Skeletal muscle satellite cell (primary cell): ENCODE results near the gene TBKBP1.
"Not testable (repeated sequence)": the region's sequence is repeated elsewhere in the genome, so short reads cannot be mapped to it uniquely, and the experiment has no call there.

Experiments used
- H3K27me3 ChIP-seq: 2 replicates; pipeline ENCODE4 v1.7.0; 2013; ENCODE audit warnings: low read length; ENCODE audit not compliant: control insufficient read depth, insufficient read depth
- H3K36me3 ChIP-seq: 2 replicates; pipeline ENCODE4 v1.7.0; 2013; ENCODE audit warnings: mild to moderate bottlenecking, control low read depth, low read length; ENCODE audit not compliant: insufficient read depth
- H3K4me1 ChIP-seq: 2 replicates; pipeline ENCODE4 v1.7.0; 2013; ENCODE audit warnings: low read length; ENCODE audit not compliant: control insufficient read depth, insufficient read depth
- H3K4me2 ChIP-seq: 2 replicates; pipeline ENCODE4 v1.7.0; 2013; ENCODE audit warnings: mild to moderate bottlenecking, low read length
- H3K4me3 ChIP-seq: 2 replicates; pipeline ENCODE4 v1.7.0; 2013; ENCODE audit warnings: low read length
- H3K9ac ChIP-seq: 2 replicates; pipeline ENCODE4 v1.7.0; 2013; ENCODE audit warnings: mild to moderate bottlenecking, low read depth, low read length, moderate library complexity
- H3K9me3 ChIP-seq: replicated peaks from 2 replicates; pipeline ENCODE4 v1.7.0; 2013; ENCODE audit warnings: mild to moderate bottlenecking, control low read depth, low read length

Gene TBKBP1

DNA sequence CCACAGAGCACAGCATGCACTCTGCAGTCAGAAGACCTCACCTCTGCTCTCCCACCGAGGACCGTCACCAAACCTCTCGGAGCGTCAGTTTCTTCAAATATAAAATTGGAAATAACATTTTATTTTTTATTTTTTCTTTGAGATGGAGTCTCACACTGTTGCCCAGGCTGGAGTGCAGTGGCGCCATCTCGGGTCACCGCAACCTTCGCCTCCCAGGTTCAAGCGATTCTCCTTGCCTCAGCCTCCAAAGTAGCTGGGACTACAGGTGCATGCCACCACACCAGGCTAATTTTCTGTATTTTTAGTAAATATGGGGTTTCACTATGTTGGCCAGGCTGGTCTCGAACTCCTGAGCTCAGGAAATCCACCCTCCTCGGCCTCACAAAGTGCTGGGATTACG is 46.0 kb downstream of the TBKBP1 start:
- H3K4me1 ChIP-seq, H3K4me3 ChIP-seq, H3K9me3 ChIP-seq, H3K36me3 ChIP-seq, H3K9ac ChIP-seq, H3K4me2 ChIP-seq: not testable (repeated sequence)
- peaks cover 67% of the 10 kb centered on the region for H3K27me3 ChIP-seq

DNA sequence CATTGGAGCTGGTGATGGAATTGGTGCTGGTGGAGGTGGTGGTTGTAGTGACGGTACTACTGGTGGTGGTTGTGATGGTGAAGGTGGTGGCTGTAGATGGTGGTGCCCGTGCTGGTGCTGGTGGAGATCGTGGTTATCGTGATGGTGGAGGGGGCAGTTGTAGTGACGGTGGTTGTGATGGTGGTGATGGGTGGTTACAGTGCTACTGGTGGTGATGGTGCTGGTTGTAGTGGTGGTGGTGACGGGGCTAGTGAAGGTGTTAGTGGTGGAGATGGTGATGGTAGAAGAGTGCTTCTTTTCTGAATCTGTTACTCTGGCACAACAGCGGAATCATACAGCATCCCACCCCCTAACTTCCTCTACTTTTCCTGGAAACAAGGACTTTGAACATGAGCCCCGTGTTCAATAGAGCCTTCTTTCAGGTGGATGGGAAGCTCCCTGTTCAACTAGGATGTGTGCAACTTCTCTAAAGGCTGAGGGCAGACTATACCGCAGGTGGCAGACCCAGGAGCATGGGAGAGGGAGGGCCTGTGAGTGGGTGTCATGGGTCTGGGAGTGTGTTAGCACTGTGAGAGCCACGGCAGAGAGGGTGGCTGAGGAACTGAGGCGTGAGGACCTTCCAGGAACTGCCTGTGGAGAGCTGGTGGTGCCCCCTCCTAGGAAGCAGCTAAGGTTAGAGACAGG is 47.3 kb downstream of the TBKBP1 start:
- Histone ChIP-seq H3K4me3 (no peak overlapping the region), H3K36me3 (no peaks in the 10 kb centered on the region), H3K4me2 (no peak overlapping the region), H3K9me3 (no peaks in the 10 kb centered on the region), H3K9ac (no peak overlapping the region), H3K27me3 (peaks cover 67% of the 10 kb centered on the region), H3K4me1 (no peaks in the 10 kb centered on the region)

DNA sequence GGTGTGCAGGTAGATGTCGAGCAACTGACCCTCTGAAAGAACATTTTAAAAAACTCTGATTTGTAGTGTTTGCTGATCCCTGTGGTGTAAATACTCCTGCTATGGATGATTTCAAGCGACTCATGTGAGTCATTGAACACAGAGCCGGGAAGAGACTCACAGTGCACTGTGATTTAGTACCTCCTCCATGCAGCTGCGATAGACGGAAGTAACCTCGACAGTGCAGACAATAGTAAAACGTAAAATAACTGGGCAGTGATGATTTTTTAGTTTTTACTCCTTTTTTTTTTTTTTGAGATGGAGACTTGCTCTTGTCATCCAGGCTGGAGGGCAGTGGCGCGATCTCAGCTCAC is 47.8 kb downstream of the TBKBP1 start:
- Histone ChIP-seq H3K4me1 (no peaks in the 10 kb centered on the region), H3K36me3 (no peaks in the 10 kb centered on the region), H3K9me3 (no peaks in the 10 kb centered on the region), H3K27me3 (peaks cover 65% of the 10 kb centered on the region), H3K4me2 (no peak overlapping the region), H3K9ac (no peak overlapping the region), H3K4me3 (no peak overlapping the region)

- Histone ChIP-seq H3K36me3 (no peaks in the 10 kb centered on the region), H3K4me2 (no peak overlapping the region), H3K9me3 (no peaks in the 10 kb centered on the region), H3K9ac (no peak overlapping the region), H3K4me3 (no peak overlapping the region), H3K4me1 (no peaks in the 10 kb centered on the region), H3K27me3 (peaks cover 59% of the 10 kb centered on the region)
Measured at GRCh38 chr17:47742319-47743181, 48.6 kb downstream of the TBKBP1 start.

- no peak overlapping the region for H3K4me2 ChIP-seq
- no peak overlapping the region for H3K9ac ChIP-seq
- no peaks in the 10 kb centered on the region for H3K9me3 ChIP-seq
- no peaks in the 10 kb centered on the region for H3K4me1 ChIP-seq
- H3K4me3 ChIP-seq, result no peak overlapping the region
- no peaks in the 10 kb centered on the region for H3K36me3 ChIP-seq
- H3K27me3 ChIP-seq, result peaks cover 68% of the 10 kb centered on the region
Measured at GRCh38 chr17:47744168-47745036, 50.4 kb downstream of the TBKBP1 start.

- Histone ChIP-seq H3K9ac (no peak overlapping the region), H3K9me3 (no peaks in the 10 kb centered on the region), H3K4me1 (no peaks in the 10 kb centered on the region), H3K4me3 (no peak overlapping the region), H3K27me3 (peaks cover 73% of the 10 kb centered on the region), H3K4me2 (no peak overlapping the region), H3K36me3 (no peaks in the 10 kb centered on the region)
Measured at GRCh38 chr17:47745037-47745380, 51.0 kb downstream of the TBKBP1 start.

DNA sequence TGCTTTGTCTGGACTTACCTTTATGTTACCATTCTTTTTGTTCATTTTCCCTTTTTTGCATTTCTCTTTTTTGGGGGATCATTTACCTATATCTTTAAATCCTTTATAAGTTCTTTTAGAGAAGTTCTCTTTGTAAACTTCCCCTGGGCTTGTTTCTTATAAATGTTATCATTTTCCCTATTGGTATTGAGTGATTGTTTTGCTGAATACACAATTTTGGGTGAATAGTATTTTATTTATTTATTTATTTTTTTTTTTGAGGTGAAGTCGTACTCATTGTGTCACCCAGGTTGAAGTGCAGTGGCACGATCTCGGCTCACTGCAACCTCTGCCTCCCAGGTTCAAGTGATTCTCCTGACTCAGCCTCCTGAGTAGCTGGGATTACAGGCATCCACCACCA is 57.5 kb downstream of the TBKBP1 start:
- Histone ChIP-seq H3K36me3 (no peaks in the 10 kb centered on the region), H3K27me3 (peaks cover 53% of the 10 kb centered on the region), H3K4me3 (no peak overlapping the region), H3K9me3 (peaks cover 3% of the 10 kb centered on the region), H3K9ac (no peak overlapping the region), H3K4me1 (no peaks in the 10 kb centered on the region), H3K4me2 (no peak overlapping the region)

DNA sequence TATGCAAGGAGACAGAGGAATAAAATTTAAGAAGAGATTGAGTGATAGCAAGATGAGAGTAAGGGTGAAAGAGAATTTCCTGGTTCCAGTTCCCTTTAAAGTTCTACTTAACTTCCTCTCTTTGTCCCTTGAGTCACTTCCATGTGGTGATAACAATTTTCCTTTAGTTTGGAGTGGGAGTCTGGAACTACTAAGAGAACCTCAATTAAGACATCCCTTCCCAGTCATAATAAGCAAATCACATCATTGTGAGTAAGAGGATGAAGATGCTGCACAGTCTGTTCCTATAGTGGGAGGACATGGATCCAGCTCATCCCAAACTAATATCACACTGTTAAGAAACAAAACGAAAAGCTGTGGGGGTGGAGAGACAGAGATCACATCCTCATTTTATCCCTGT is 63.4 kb downstream of the TBKBP1 start:
- H3K9ac ChIP-seq, result no peak overlapping the region
- no peaks in the 10 kb centered on the region for H3K4me1 ChIP-seq
- no peaks in the 10 kb centered on the region for H3K36me3 ChIP-seq
- H3K9me3 ChIP-seq, result peaks cover 3% of the 10 kb centered on the region
- H3K4me3 ChIP-seq, result no peak overlapping the region
- no peak overlapping the region for H3K4me2 ChIP-seq
- H3K27me3 ChIP-seq, result peaks cover 47% of the 10 kb centered on the region

- H3K36me3 ChIP-seq, result no peaks in the 10 kb centered on the region
- peaks cover 3% of the 10 kb centered on the region for H3K9me3 ChIP-seq
- no peak overlapping the region for H3K9ac ChIP-seq
- H3K4me2 ChIP-seq, result no peak overlapping the region
- peaks cover 35% of the 10 kb centered on the region for H3K27me3 ChIP-seq
- H3K4me1 ChIP-seq, result no peaks in the 10 kb centered on the region
- H3K4me3 ChIP-seq, result no peak overlapping the region
Measured at GRCh38 chr17:47760409-47761140, 66.6 kb downstream of the TBKBP1 start.
